ENCODE data around the gene NAT10. TPM values are rescaled to one million over a fixed set of nuclear protein-coding genes. Genes with fewer than 3 reads are reported as not detected.
A peak's percentile ranks its signal among the peaks of the same experiment; 100 is the strongest.
"Not testable (repeated sequence)": the region's sequence is repeated elsewhere in the genome, so short reads cannot be mapped to it uniquely, and the experiment has no call there.

Gene NAT10
- total RNA-seq, 3 donors from 2014 or later = 29.6 to 34.4 (median 30.7) TPM

GRCh38 chr11:34075178-34075820, 30.1 kb upstream of the NAT10 start:
- ATAC-seq (peak; percentile 70), DNase-seq (no peak)
- no peak for TF ChIP-seq CTCF (IDR thresholded peaks at IDR 0.05)
- Histone ChIP-seq H3K36me3 (ENCODE audit: low read depth) (peaks cover 25% of the 10 kb centered on the region), H3K4me1 (ENCODE audit: low read depth) (peaks cover 15% of the 10 kb centered on the region), H3K9me3 (no peaks in the 10 kb centered on the region), H3K4me3 (no peak overlapping the region)
- intact Hi-C loops (cut with DNase I, micrococcal nuclease) = no loop called here

- no peak for TF ChIP-seq CTCF (IDR thresholded peaks at IDR 0.05)
- Histone ChIP-seq H3K4me1 (ENCODE audit: low read depth) (no peaks in the 10 kb centered on the region), H3K4me3 (no peak overlapping the region), H3K36me3 (ENCODE audit: low read depth) (peaks cover 51% of the 10 kb centered on the region), H3K9me3 (no peaks in the 10 kb centered on the region)
- ATAC-seq = no peak
- intact Hi-C loops (cut with DNase I, micrococcal nuclease) = no loop called here
- DNase-seq = no peak
Measured at GRCh38 chr11:34080609-34081008, 24.8 kb upstream of the NAT10 start.

- ATAC-seq (no peak), DNase-seq (no peak)
- Histone ChIP-seq H3K9me3 (no peaks in the 10 kb centered on the region), H3K36me3 (ENCODE audit: low read depth) (peaks cover 33% of the 10 kb centered on the region), H3K4me3 (no peak overlapping the region), H3K4me1 (ENCODE audit: low read depth) (no peaks in the 10 kb centered on the region)
- intact Hi-C loops (cut with DNase I, micrococcal nuclease) = no loop called here
- TF ChIP-seq CTCF (IDR thresholded peaks at IDR 0.05) = no peak
Measured at GRCh38 chr11:34084637-34085036, 20.8 kb upstream of the NAT10 start.

- no peaks in the 10 kb centered on the region for H3K4me1 ChIP-seq (ENCODE audit: low read depth)
- intact Hi-C loops (cut with DNase I, micrococcal nuclease) = no loop called here
- H3K4me3 ChIP-seq = no peak overlapping the region
- ATAC-seq (no peak), DNase-seq (no peak)
- no peak for TF ChIP-seq CTCF (IDR thresholded peaks at IDR 0.05)
- H3K36me3 ChIP-seq (ENCODE audit: low read depth) = peaks cover 19% of the 10 kb centered on the region
- H3K9me3 ChIP-seq = no peaks in the 10 kb centered on the region
Measured at GRCh38 chr11:34086554-34087283, 18.7 kb upstream of the NAT10 start.

GRCh38 chr11:34091825-34092224, 13.6 kb upstream of the NAT10 start:
- TF ChIP-seq CTCF (IDR thresholded peaks at IDR 0.05) = no peak
- DNase-seq (no peak), ATAC-seq (no peak)
- Histone ChIP-seq H3K9me3 (no peaks in the 10 kb centered on the region), H3K36me3 (ENCODE audit: low read depth) (peaks cover 4% of the 10 kb centered on the region), H3K4me1 (ENCODE audit: low read depth) (no peaks in the 10 kb centered on the region), H3K4me3 (no peak overlapping the region)
- intact Hi-C loops (cut with DNase I, micrococcal nuclease) = no loop called here

- H3K4me1 ChIP-seq (ENCODE audit: low read depth); ATAC-seq; H3K9me3 ChIP-seq; intact Hi-C loops (cut with DNase I, micrococcal nuclease); DNase-seq; H3K4me3 ChIP-seq: not testable (repeated sequence)
- H3K36me3 ChIP-seq (ENCODE audit: low read depth) = peaks cover 19% of the 10 kb centered on the region
Measured at GRCh38 chr11:34094900-34095299, 10.5 kb upstream of the NAT10 start.
